Aorta (tissue), 5 donors: ENCODE data around the gene TMSB15B. TPM values are rescaled to one million over a fixed set of nuclear protein-coding genes. Genes with fewer than 3 reads are reported as not detected.
"Not testable (repeated sequence)": the region's sequence is repeated elsewhere in the genome, so short reads cannot be mapped to it uniquely, and the experiment has no call there.

Experiments used
- ATAC-seq: fragments of 200-7000 bp; cut with Tn5 transposase; one replicate; pipeline ENCODE4 v1.9.1; 2022; ENCODE audit warnings: moderate library complexity; ENCODE audit not compliant: low FRiP score
- DNase-seq, 2 donors: peaks; one replicate each; pipeline ENCODE4 v3.0.0-alpha.2; 2020
- H3K27ac ChIP-seq, 2 donors: one replicate each; pipeline ENCODE4 v1.5.1; 2013; ENCODE audit warnings: low read length in 2 of 2, mild to moderate bottlenecking in 2 of 2, moderate library complexity in 2 of 2, control low read depth in 1 of 2, inconsistent platforms in 1 of 2, low read depth in 1 of 2
- H3K27me3 ChIP-seq, 2 donors: one replicate each; pipeline ENCODE4 v1.6.1; 2013; ENCODE audit warnings: control low read depth in 1 of 2, low read length in 1 of 2, mild to moderate bottlenecking in 1 of 2, moderate library complexity in 1 of 2; ENCODE audit not compliant: insufficient read depth in 2 of 2, control insufficient read depth in 1 of 2
- H3K36me3 ChIP-seq, 2 donors: one replicate each; pipeline ENCODE4 v1.6.1; 2013; ENCODE audit warnings: control low read depth in 1 of 2, low read length in 1 of 2, mild to moderate bottlenecking in 1 of 2; ENCODE audit not compliant: insufficient read depth in 2 of 2, control insufficient read depth in 1 of 2
- H3K4me1 ChIP-seq, 2 donors: one replicate each; pipeline ENCODE4 v1.6.1; 2013; ENCODE audit warnings: low read length in 2 of 2, control low read depth in 1 of 2, mild to moderate bottlenecking in 1 of 2, moderate library complexity in 1 of 2; ENCODE audit not compliant: insufficient read depth in 2 of 2, control insufficient read depth in 1 of 2
- H3K4me3 ChIP-seq, 2 donors: one replicate each; pipeline ENCODE4 v1.5.1; 2013; ENCODE audit warnings: low read length in 2 of 2, control low read depth in 1 of 2, mild to moderate bottlenecking in 1 of 2
- H3K9me3 ChIP-seq: one replicate; pipeline ENCODE4 v1.6.1; 2013; ENCODE audit warnings: mild to moderate bottlenecking, low read length; ENCODE audit not compliant: control insufficient read depth
- WGBS, 2 donors: extraction: QIAGEN DNeasy Blood & Tissue Kit; methylation state at CpG; one replicate each; pipeline ENCODE4 v1.1.7; 2013; 5-methylcytosine and 5-hydroxymethylcytosine counted together
- intact Hi-C, 2 donors: fragments of 100-400 bp; cut with DNase I; formaldehyde crosslinking; loops; one replicate each; pipeline versions ENCODE4 v1.14.2 to v1.15.0; 2022
- polyA plus RNA-seq, 2 donors: library from polyadenylated mRNA; stranded (reverse); fragments of 200-250 nt; gene quantifications; one replicate each; pipeline ENCODE4 v1.2.3, GENCODE V29; 2013
- total RNA-seq, 2 donors: library from RNA; stranded (reverse); fragmentation: NEBNext Ultra II Directional; extraction: Animal tissue kit (Norgen Biotek cat#: 25700); gene quantifications; one replicate each; pipeline ENCODE4 v1.2.1, GENCODE V29; 2021
- donor health status: healthy with polysubstance abuse.
- donor health status: Bipolar disorder and iron deficiency.
- donor health status: DM: no; HTN: no; CAD: no.
- donor health status: DM: no; HTN: no; CAD: no.
- donor health status: DM: yes; HTN: yes; CAD: no.

Gene TMSB15B
- total and polyA plus RNA-seq, 4 donors = 7.6 to 31.9 (median 15.5) TPM

GRCh38 chrX:104008831-104009230 is 46.4 kb downstream of the TMSB15B start:
- WGBS, 2 donors = 66 to 71% methylated on average over 5 of the region's 5 CpGs
- no peaks in the 10 kb centered on the region for H3K4me1 ChIP-seq
- H3K9me3 ChIP-seq = no peaks in the 10 kb centered on the region
- DNase-seq (no peak), ATAC-seq (no peak)
- no peaks in the 10 kb centered on the region for H3K27me3 ChIP-seq
- H3K36me3 ChIP-seq = no peaks in the 10 kb centered on the region
- no peak overlapping the region for H3K27ac ChIP-seq
- H3K4me3 ChIP-seq = no peak overlapping the region
- intact Hi-C loops = no loop called here

GRCh38 chrX:104013158-104013557 is 50.7 kb downstream of the TMSB15B start:
- ATAC-seq (no peak), DNase-seq (no peak)
- no peaks in the 10 kb centered on the region for H3K4me1 ChIP-seq
- no peaks in the 10 kb centered on the region for H3K9me3 ChIP-seq
- H3K36me3 ChIP-seq = no peaks in the 10 kb centered on the region
- H3K27ac ChIP-seq = no peak overlapping the region
- H3K27me3 ChIP-seq = no peaks in the 10 kb centered on the region
- intact Hi-C loops = no loop called here
- 89 to 96% methylated on average over 24 of the region's 24 CpGs for WGBS, 2 donors
- H3K4me3 ChIP-seq = no peak overlapping the region

- H3K4me1 ChIP-seq = no peaks in the 10 kb centered on the region
- DNase-seq (no peak), ATAC-seq (no peak)
- H3K4me3 ChIP-seq = no peak within 1 kb of the TSS
- H3K27ac ChIP-seq = no peak within 1 kb of the TSS
- 88 to 92% methylated on average over 20 of the region's 20 CpGs for WGBS, 2 donors
- no peaks in the 10 kb centered on the region for H3K36me3 ChIP-seq
- intact Hi-C loops = no loop called here
- no peaks in the 10 kb centered on the region for H3K27me3 ChIP-seq
- no peaks in the 10 kb centered on the region for H3K9me3 ChIP-seq
Measured at GRCh38 chrX:104013606-104014005, 51.2 kb downstream of the TMSB15B start, which contains the start of gene H2BW1. Gene H2BW1 (minus strand): TSS chrX:104013708. CDS start chrX:104013576, 132 bp downstream.

GRCh38 chrX:104015576-104015975 is 53.1 kb downstream of the TMSB15B start:
- H3K27me3 ChIP-seq, H3K9me3 ChIP-seq, DNase-seq, H3K4me1 ChIP-seq, H3K27ac ChIP-seq, H3K4me3 ChIP-seq, intact Hi-C loops, H3K36me3 ChIP-seq, ATAC-seq: not testable (repeated sequence)
- 62 to 73% methylated on average over 8 of the region's 8 CpGs for WGBS, 2 donors

Other genes with a start within 250 kb of the TMSB15B start
- 10 to 100 TPM in 1 of 2 donors, 1 to 10 TPM in 1; 7.7 to 21.3 TPM for gene PLP1, start 185.8 kb upstream of the TMSB15B start, total RNA-seq
- gene PLP1, start 185.8 kb upstream of the TMSB15B start, polyA plus RNA-seq = under 1 TPM; 0.50 to 0.95 TPM
- gene RAB9B, start 130.4 kb upstream of the TMSB15B start, total RNA-seq = 1 to 10 TPM; 6.5 to 7.9 TPM
- 1 to 10 TPM; 1.6 to 5.0 TPM for gene RAB9B, start 130.4 kb upstream of the TMSB15B start, polyA plus RNA-seq
- gene H2BW1, start 51.1 kb downstream of the TMSB15B start, total RNA-seq = not detected
- gene H2BW1, start 51.1 kb downstream of the TMSB15B start, polyA plus RNA-seq = not detected
- gene H2BW2, start 77.3 kb downstream of the TMSB15B start, total RNA-seq = not detected
- gene H2BW2, start 77.3 kb downstream of the TMSB15B start, polyA plus RNA-seq = not detected
- 1 to 10 TPM; 5.1 to 5.4 TPM for gene TMSB15C, start 113.6 kb downstream of the TMSB15B start, total RNA-seq
- gene TMSB15C, start 113.6 kb downstream of the TMSB15B start, polyA plus RNA-seq = 1 to 10 TPM; 1.3 to 3.5 TPM
- 1 to 10 TPM; 1.6 to 3.5 TPM for gene ZCCHC18, start 149.9 kb downstream of the TMSB15B start, total RNA-seq
- 1 to 10 TPM; 1.9 to 2.3 TPM for gene ZCCHC18, start 149.9 kb downstream of the TMSB15B start, polyA plus RNA-seq
- gene SLC25A53, start 194.4 kb downstream of the TMSB15B start, total RNA-seq = 10 to 100 TPM in 1 of 2 donors, 1 to 10 TPM in 1; 8.2 to 15.9 TPM
- 10 to 100 TPM in 1 of 2 donors, 1 to 10 TPM in 1; 6.5 to 12.4 TPM for gene SLC25A53, start 194.4 kb downstream of the TMSB15B start, polyA plus RNA-seq
- 10 to 100 TPM; 18.4 to 19.2 TPM for gene FAM199X, start 203.8 kb downstream of the TMSB15B start, total RNA-seq
- gene FAM199X, start 203.8 kb downstream of the TMSB15B start, polyA plus RNA-seq = 10 to 100 TPM in 1 of 2 donors, 1 to 10 TPM in 1; 9.3 to 10.0 TPM